A673 (cell line): Measurements from ENCODE around the gene CCDC85B. TPM values are rescaled to one million over a fixed set of nuclear protein-coding genes. Genes with fewer than 3 reads are reported as not detected.
"Not testable (repeated sequence)": the region's sequence is repeated elsewhere in the genome, so short reads cannot be mapped to it uniquely, and the experiment has no call there.

Experiments used
- BruUV-seq: library from RNA; stranded (reverse); fragments of 400-500 nt; replicated peaks from 2 replicates; lab custom pipeline; 2021; lab: Mats Ljungman, UMichigan
- CTCF ChIA-PET: fragments of 300-600 bp; sonication (Branson Sonifier 250); formaldehyde crosslinking; loops from one replicate; lab custom pipeline; 2022; ENCODE audit warnings: antibody characterized with exemption; lab: Charles Lee
- POLR2A ChIA-PET: fragments of 300-600 bp; sonication (Branson Sonifier 250); formaldehyde crosslinking; loops from one replicate; lab custom pipeline; 2022; ENCODE audit warnings: antibody characterized with exemption; ENCODE audit not compliant: low non-redundant PET; lab: Charles Lee
- DNase-seq: peaks from one replicate; pipeline ENCODE4 v3.0.0-alpha.2; 2015; ENCODE audit warnings: low spot score
- H3K27ac ChIP-seq: fragments of 200-600 bp; sonication (generic); 2 replicates; pipeline ENCODE4 v1.5.1; 2016; ENCODE audit warnings: mixed run types, low read depth, mild to moderate bottlenecking, mixed read lengths, antibody characterized with exemption, low read length; ENCODE audit not compliant: poor library complexity, severe bottlenecking
- H3K27me3 ChIP-seq: fragments of 200-600 bp; sonication (generic); replicated peaks from 2 replicates; pipeline ENCODE4 v1.6.1; 2017; ENCODE audit warnings: mixed run types, low read depth, mild to moderate bottlenecking, mixed read lengths, antibody characterized with exemption, low read length; ENCODE audit not compliant: insufficient read depth, poor library complexity
- H3K36me3 ChIP-seq: fragments of 200-600 bp; sonication (generic); 2 replicates; pipeline ENCODE4 v1.6.1; 2016; ENCODE audit warnings: mixed run types, mild to moderate bottlenecking, mixed read lengths, antibody characterized with exemption, low read length; ENCODE audit not compliant: insufficient read depth, poor library complexity, severe bottlenecking
- H3K4me1 ChIP-seq: fragments of 200-600 bp; sonication (generic); 2 replicates; pipeline ENCODE4 v1.6.1; 2017; ENCODE audit warnings: mixed run types, mild to moderate bottlenecking, mixed read lengths, antibody characterized with exemption, low read length; ENCODE audit not compliant: insufficient read depth, poor library complexity, severe bottlenecking
- H3K4me3 ChIP-seq: fragments of 200-600 bp; sonication (generic); 2 replicates; pipeline ENCODE4 v1.5.1; 2016; ENCODE audit warnings: low read depth, mixed run types, mild to moderate bottlenecking, mixed read lengths, low read length; ENCODE audit not compliant: poor library complexity, severe bottlenecking
- H3K9me3 ChIP-seq: fragments of 200-600 bp; sonication (generic); 2 replicates; pipeline ENCODE4 v1.6.1; 2016; ENCODE audit warnings: mixed run types, low read depth, mild to moderate bottlenecking, mixed read lengths, antibody characterized with exemption, low read length; ENCODE audit not compliant: poor library complexity, severe bottlenecking
- EZH2 ChIP-seq: fragments of 200-600 bp; sonication (generic); IDR thresholded peaks from 2 replicates; pipeline ENCODE4 v1.6.1; 2017; ENCODE audit warnings: borderline replicate concordance, low read depth, mild to moderate bottlenecking, mixed read lengths, antibody characterized with exemption, low read length; ENCODE audit not compliant: poor library complexity, severe bottlenecking
- intact Hi-C: fragments of 100-400 bp; cut with micrococcal nuclease; formaldehyde crosslinking; loops from one replicate; pipeline ENCODE4 v1.10.0; 2022; ENCODE audit not compliant: unreplicated experiment
- total RNA-seq: library from RNA; stranded (reverse); gene quantifications from 2 replicates; pipeline ENCODE4 v1.2.3, GENCODE V29; 2021
- TF ChIP-seq, protein P1 (sequence below): fragments of 300-800, 200-600 bp; sonication (generic); conservative IDR thresholded peaks from 2 replicates; pipeline ENCODE4 v1.5.1; 2017; ENCODE audit warnings: low read depth, mild to moderate bottlenecking, antibody characterized with exemption, low read length, moderate library complexity, mixed read lengths

CCDC85B gene
- total RNA-seq, 1 experiment from 2014 or later, result 32.3 TPM

DNA sequence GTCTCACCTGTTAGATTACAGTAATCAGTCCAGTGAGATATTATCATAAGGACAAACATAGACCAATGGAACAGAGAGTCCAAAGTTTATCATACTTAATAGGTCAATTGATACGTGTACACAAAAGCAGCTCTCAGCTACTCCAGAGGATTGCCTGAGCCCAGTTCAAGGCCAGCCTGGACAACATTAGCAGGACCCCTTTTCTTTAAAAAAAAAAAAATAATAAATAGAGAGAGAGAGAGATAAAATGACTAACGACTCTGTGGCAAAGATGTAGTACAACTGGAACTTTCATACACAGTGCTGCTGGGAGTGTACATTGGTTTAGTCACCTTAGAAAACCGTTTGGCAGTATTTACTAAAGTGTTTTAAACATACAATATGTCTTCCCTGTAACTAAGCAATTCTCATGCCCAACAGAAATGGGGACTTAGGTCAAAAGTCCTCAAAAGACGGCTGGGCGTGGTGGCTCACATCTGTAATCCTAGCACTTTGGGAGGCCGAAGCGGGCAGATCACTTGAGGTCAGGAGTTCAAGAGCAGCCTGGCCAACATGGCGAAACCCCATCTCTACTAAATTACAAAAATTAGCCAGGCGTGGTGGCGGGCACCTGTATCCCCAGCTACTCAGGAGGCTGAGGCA lies 46.1 kb upstream of the CCDC85B start:
- H3K27ac ChIP-seq, result no peak overlapping the region

DNA sequence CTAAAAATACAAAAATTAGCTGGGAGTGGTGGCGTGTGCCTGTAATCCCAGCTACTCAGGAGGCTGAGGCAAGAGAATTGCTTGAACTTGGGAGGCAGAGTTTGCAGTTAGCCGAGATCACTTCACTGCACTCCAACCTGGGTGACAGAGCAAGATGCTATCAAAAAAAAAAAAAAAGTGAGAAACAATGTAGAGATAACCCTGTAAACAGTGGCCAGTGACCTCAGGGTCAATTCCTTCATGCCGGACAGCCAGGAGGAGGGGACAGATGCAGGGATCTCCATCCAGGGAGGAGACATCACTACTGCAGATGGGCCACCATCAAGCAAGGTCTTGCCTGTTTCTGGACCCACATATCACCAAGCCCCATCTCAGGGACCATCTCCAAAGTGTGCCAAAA lies 42.7 kb upstream of the CCDC85B start:
- intact Hi-C loops, result no loop called here
- H3K27me3 ChIP-seq, result no peaks in the 10 kb centered on the region
- H3K9me3 ChIP-seq, result no peaks in the 10 kb centered on the region
- H3K4me3 ChIP-seq, result no peak overlapping the region
- TF ChIP-seq EZH2, result no peak
- TF ChIP-seq, protein P1, sequence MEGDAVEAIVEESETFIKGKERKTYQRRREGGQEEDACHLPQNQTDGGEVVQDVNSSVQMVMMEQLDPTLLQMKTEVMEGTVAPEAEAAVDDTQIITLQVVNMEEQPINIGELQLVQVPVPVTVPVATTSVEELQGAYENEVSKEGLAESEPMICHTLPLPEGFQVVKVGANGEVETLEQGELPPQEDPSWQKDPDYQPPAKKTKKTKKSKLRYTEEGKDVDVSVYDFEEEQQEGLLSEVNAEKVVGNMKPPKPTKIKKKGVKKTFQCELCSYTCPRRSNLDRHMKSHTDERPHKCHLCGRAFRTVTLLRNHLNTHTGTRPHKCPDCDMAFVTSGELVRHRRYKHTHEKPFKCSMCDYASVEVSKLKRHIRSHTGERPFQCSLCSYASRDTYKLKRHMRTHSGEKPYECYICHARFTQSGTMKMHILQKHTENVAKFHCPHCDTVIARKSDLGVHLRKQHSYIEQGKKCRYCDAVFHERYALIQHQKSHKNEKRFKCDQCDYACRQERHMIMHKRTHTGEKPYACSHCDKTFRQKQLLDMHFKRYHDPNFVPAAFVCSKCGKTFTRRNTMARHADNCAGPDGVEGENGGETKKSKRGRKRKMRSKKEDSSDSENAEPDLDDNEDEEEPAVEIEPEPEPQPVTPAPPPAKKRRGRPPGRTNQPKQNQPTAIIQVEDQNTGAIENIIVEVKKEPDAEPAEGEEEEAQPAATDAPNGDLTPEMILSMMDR, result no peak
- CTCF ChIA-PET, result no interaction called here
- no peak overlapping the region for H3K27ac ChIP-seq
- POLR2A ChIA-PET, result no interaction called here
- no peaks in the 10 kb centered on the region for H3K4me1 ChIP-seq
- peaks cover 17% of the 10 kb centered on the region for H3K36me3 ChIP-seq
- no TSS peak for BruUV-seq
- DNase-seq, result no peak

More for the DNA sequence above, 46.1 kb upstream of the CCDC85B start:
- Histone ChIP-seq H3K9me3 (no peaks in the 10 kb centered on the region), H3K36me3 (no peaks in the 10 kb centered on the region), H3K4me1 (no peaks in the 10 kb centered on the region), H3K4me3 (no peak overlapping the region), H3K27me3 (no peaks in the 10 kb centered on the region)
- BruUV-seq, result no TSS peak
- TF ChIP-seq, protein P1, result no peak
- no peak for TF ChIP-seq EZH2
- DNase-seq, result no peak
- ChIA-PET CTCF (no interaction called here), POLR2A (no interaction called here)
- intact Hi-C loops, result no loop called here

DNA sequence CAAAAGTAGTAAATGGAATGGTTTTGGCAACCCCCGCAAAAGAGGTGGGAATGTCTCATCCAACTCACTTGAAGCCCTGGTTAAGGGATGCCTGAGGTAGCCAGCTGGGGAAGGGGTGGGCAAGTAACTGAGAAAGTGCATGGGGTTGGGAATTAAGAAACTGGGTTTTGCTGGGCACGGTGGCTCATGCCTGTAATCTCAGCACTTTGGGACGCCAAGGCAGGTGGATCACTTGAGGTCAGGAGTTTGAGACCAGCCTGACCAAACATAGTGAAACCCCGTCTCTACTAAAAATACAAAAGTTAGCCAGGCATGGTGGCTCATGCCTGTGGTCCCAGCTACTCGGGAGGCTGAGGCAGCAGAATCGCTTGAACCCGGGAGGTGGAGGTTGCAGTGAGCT lies 41.8 kb upstream of the CCDC85B start:
- H3K9me3 ChIP-seq, H3K27me3 ChIP-seq, intact Hi-C loops, CTCF ChIA-PET, H3K4me1 ChIP-seq, H3K4me3 ChIP-seq, DNase-seq, BruUV-seq, POLR2A ChIA-PET, H3K27ac ChIP-seq: not testable (repeated sequence)
- peaks cover 26% of the 10 kb centered on the region for H3K36me3 ChIP-seq

DNA sequence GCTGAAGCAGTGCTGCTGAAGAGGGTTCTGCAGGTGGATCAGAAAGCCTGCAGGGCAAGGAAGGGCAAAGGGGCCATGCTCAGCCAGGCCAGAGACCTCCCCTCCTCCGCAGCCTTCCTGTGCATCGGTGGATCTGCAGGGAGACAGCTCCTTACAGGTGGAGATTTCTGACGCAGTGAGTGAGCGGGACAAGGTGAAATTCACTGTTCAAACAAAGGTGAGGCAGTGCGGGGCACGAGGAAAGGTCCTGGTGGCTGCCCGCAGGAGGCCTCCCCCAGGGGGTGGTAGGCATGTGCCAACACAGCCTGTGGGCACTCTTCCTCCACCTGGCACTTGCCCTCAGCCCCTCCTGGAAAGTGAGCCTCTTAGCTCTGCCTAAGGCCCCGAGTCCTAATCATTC lies 41.1 kb upstream of the CCDC85B start:
- POLR2A ChIA-PET, result interaction anchor here (0.5 kb wide), 1 partner anchor 12 kb away, joined by 3 read pairs; no protein-coding TSS in a partner anchor
- no peaks in the 10 kb centered on the region for H3K27me3 ChIP-seq
- no peaks in the 10 kb centered on the region for H3K4me1 ChIP-seq
- no peak for DNase-seq
- H3K27ac ChIP-seq, result no peak overlapping the region
- BruUV-seq, result no TSS peak
- TF ChIP-seq EZH2, result no peak
- TF ChIP-seq, protein P1, result no peak
- peaks cover 33% of the 10 kb centered on the region for H3K36me3 ChIP-seq
- intact Hi-C loops, result no loop called here
- H3K9me3 ChIP-seq, result no peaks in the 10 kb centered on the region
- H3K4me3 ChIP-seq, result no peak overlapping the region
- CTCF ChIA-PET, result no interaction called here
